Measurements from ENCODE around the gene GPR89A.
"Not testable (repeated sequence)": the region's sequence is repeated elsewhere in the genome, so short reads cannot be mapped to it uniquely, and the experiment has no call there.

GPR89A gene

GRCh38 chr1:145686078-145686477 lies 78.3 kb downstream of the GPR89A start:
- not testable (repeated sequence) for DNase-seq (ENCODE audit: low spot score)

GRCh38 chr1:145688328-145688727 lies 80.5 kb downstream of the GPR89A start:
- DNase-seq (ENCODE audit: low spot score) = no peak

DNA sequence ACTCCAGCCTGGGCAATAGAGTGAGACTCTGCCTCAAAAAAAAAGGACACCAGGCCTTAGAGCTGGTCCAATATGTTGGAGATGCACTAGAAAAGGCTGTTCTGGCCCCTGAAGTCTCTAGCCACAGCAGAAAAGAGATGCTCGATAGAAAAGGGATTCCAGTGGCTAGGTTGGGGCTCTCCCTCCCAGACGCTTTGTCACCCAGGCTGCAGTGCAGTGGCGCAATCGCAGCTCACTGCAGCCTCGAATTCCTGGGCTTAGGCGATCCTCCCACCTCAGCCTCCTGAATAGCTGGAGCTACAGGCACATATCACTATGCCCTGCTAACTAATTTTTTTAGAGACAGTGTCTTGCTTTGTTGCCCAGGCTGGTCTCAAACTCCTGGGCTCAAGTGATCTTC lies 81.1 kb downstream of the GPR89A start:
- DNase-seq (ENCODE audit: low spot score) = no peak

- no peak for DNase-seq (ENCODE audit: low spot score)
These were observed 82.1 kb downstream of the GPR89A start for GRCh38 chr1:145689922-145690321.

DNA sequence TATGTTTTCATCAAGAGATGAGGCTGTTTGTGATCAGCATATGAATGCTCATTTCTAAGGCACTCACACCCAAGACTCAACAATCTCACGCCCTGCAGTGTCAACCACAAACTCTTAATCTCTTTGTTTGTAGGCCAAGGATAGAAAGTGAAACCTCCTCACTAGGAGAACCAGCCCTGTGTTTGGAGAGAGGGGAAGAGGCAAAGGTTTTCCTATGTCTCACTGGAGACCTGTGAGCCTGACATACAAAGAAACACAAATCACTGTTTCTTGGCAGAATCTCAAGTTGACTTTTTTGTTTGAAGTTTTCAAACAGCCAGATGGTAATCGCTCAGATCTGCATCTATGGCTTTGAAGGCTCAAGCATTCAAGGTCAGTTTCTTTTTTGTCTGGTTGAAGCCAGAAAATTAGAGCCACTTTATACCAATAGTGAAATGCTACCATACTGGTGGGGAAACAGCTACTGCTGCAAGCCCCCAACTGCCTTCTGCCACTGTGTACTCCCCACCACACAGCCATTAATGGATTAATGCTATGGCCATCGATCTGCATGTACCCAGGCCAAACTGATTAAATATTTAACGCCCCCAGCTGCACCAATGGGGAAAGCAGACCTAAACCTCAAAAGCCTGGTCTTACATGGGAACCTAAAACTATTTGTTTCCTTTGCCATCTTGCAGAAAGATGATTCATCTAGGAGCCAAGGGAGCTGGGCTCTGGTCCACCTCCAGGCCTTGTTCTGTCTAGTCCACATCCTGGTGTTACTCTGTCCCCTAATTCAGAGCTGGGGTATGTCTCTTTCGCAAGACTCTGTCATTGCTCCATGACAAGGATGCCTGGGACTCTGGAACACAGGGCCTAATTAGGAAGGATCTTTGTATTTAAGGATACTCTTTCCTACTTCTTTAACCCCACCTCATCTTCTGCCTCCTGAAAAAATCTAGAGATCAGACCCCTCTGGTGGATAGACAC lies 83.1 kb downstream of the GPR89A start:
- DNase-seq (ENCODE audit: low spot score) = peak; percentile 25

DNA sequence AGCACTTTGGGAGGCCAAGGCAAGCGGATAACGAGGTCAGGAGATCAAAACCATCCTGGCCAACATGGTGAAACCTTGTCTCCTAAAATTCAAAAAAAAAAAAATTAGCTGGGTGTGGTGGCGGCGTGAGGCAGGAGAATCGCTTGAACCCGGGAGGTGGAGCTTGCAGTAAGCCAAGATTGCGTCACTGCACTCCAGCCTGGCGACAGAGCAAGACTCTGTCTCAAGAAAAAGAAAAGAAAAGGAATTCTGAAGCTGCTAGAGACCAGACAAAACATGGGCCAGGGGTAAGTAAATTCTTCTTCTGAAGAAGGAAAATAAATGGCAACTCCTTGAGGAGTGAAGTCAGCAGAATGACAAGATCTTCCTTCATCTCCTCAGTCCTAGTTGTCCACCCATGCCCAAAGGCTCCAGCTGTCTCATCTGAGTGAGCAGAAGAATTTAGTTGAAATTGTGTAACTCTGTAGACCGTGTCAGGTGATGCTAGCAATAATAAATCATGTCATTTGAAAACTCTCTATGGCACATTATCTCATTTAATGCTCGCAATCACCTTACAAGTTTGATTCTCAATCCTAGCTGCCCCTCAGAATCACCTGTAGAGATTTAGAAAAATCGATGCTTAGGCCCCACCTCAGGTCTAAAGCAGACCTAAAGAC lies 85.1 kb downstream of the GPR89A start:
- no peak for DNase-seq (ENCODE audit: low spot score)

DNA sequence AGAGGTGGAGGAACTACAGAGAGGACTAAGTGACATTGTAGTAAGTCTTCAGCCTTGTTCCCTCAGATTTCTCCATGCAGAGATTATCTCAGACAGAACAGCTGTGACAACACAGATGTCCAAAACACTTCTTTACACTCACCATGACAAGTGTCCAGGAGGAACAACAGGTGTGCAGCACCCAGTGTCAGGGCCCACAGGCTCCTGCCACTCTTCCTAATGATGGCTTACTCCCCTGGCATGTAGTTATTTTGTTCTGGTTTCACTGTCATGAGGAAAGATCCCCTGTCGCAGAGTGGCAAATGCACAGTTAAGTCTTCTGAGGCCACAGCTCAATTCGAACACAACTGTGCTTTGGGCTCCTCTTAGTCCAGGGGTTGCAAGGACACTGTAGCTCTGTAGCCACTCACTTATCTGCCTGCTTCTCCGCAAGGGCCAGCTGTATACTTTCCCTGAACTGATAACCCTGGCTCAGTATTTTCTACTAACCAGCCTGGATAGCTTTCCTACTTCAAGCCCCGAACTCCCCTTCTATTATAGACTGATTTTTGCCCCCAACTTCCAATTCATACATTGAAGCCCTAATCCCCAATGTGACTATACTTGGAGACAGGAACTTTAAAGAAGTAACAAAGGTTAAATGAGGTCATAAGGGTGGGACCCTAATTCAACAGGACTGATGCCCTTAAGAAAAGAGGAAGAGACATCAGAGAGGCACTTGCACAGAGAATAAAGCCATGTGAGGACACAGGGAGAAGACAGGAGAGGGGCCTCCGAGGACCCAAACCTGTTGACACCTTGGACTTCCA lies 88.2 kb downstream of the GPR89A start:
- no peak for DNase-seq (ENCODE audit: low spot score)

- DNase-seq (ENCODE audit: low spot score) = no peak
These were observed 88.8 kb downstream of the GPR89A start for GRCh38 chr1:145696630-145696960.

- DNase-seq (ENCODE audit: low spot score) = no peak
These were observed 93.6 kb downstream of the GPR89A start for GRCh38 chr1:145701306-145701862.

- DNase-seq (ENCODE audit: low spot score) = no peak
These were observed 94.3 kb downstream of the GPR89A start for GRCh38 chr1:145702052-145702451.

DNA sequence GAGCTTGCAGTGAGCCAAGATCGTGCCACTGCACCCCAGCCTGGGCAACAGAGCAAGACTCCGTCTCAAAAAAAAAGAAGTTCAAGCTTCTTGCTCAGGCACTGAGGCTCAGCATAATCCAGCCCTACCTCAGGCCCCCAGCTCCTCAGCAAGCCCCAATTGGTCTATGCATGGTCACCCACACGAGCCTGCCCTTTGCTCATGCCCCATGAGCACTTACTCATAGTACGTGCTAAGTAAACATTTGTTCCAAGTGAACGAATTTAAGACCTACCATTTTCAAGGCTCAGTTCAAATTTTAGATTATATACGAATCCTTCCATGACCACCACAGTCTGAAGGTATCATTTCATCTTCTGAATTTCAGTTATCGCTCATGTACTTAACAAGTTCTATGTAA lies 95.0 kb downstream of the GPR89A start:
- DNase-seq (ENCODE audit: low spot score) = no peak

DNA sequence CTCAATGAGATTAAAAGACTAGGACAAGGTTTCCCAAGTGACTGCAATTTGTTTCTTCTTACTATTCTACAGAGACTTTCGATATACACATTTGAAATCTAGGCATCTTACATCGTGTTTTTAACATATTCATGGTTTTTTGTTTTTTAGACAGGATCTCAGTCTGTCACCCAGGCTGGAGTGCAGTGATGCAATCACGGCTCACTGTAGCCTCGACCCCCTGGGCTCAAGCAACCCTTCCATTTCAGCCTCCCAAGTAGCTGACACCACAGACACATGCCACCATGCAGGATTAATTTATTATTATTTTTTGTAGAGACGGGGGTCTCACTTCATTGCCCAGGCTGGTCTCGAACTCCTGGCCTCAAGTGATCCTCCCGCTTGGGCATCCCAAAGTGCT lies 97.8 kb downstream of the GPR89A start:
- no peak for DNase-seq (ENCODE audit: low spot score)

DNA sequence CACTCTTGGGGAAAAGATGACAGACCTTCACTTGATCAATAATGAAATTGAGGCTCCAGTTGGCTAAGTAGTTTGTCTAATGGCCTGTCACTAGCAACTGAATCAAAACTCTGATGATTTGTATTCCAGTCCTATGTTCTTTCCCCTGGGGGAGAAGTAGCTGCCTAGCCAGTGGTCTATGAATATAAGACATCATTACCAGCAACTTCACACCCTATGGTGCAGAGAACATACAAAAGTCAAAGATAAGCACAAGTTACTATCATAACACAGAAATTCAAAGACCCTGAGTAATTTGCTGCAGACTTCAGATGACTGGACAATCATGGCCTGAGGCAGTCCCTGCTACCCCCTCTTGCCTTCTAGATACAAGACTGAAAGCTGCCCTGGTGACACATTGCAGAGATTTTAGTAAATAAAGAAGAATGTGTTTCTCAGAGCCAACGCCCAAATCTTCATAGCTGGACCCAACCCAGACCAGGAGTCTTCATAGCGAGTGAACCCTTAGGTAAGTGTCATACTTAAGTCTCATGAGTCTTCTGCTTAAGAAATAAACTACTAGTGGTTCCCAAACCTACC lies 98.4 kb downstream of the GPR89A start:
- peak; percentile 67 for DNase-seq (ENCODE audit: low spot score)

DNA sequence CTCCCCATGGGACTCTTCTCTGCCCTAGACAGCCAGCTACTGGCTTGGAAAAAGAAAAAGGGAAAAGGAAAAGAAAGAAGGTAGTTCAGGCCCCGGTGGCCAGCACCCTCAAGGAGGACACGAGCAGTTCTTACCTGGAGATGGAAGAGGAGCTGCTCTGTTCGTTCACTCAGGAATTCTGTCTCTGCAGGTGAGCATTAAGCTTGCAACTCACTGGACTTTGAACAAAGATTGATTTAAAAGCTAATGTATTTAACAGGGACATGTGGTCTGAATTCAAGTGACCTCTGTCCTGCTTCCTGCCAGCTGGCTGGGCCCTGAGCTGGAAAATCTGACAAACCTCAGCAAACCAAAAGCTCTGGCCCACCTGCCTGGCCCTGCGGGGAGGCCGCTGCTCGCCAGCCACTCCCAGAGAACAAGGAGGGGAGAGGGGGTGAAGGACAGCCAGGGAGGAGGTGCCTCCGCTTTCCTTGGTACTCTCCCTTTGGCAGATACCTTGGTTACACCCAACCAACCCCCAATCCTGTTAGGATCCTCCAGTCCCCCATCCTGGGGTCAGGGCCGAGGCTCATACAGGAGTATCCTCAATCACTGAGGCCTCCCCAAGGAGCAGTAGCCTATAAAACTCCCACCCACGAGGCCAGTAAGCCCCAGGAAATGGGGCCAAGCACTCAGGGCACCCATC lies 99.5 kb downstream of the GPR89A start, which contains the start of gene PDZK1:
TSS of gene PDZK1 (minus strand) at position 186 of the 685 bp plus-strand sequence. CDS start 19,347 bp downstream, outside the sequence.
- no peak for DNase-seq (ENCODE audit: low spot score)

- no peak for DNase-seq (ENCODE audit: low spot score)
These were observed 100.3 kb downstream of the GPR89A start for GRCh38 chr1:145708063-145708462.

GRCh38 chr1:145710291-145711027 lies 102.7 kb downstream of the GPR89A start:
- DNase-seq (ENCODE audit: low spot score) = no peak

- DNase-seq (ENCODE audit: low spot score) = peak; percentile 44
These were observed 103.4 kb downstream of the GPR89A start for GRCh38 chr1:145711213-145711651.

- DNase-seq (ENCODE audit: low spot score) = no peak
These were observed 106.8 kb downstream of the GPR89A start for GRCh38 chr1:145714524-145715111.

GRCh38 chr1:145716641-145717345 lies 109.0 kb downstream of the GPR89A start:
- DNase-seq (ENCODE audit: low spot score) = no peak
